GM23338 (cell line): Measurements from ENCODE around the gene SLC10A6.

Experiments used
- CTCF ChIP-seq, 2 experiments: fragments of 200-600 bp in 1 of 2; sonication (generic) in 1 of 2; conservative IDR thresholded peaks; 2 replicates each; pipeline versions ENCODE4 v1.5.1 to v1.6.1; 2016 to 2017; ENCODE audit warnings: antibody characterized with exemption in 2 of 2, low read depth in 2 of 2, mild to moderate bottlenecking in 2 of 2, moderate library complexity in 1 of 2
- EZH2 ChIP-seq: fragments of 200-600 bp; sonication (generic); IDR thresholded peaks from one replicate; pipeline ENCODE4 v1.8.0; 2017; ENCODE audit warnings: antibody characterized with exemption, mild to moderate bottlenecking, low read depth; ENCODE audit not compliant: unreplicated experiment
- EZH2phosphoT487 ChIP-seq: fragments of 200-600 bp; sonication (generic); IDR thresholded peaks from one replicate; pipeline ENCODE4 v1.8.1; 2018; ENCODE audit warnings: antibody characterized with exemption; ENCODE audit not compliant: unreplicated experiment
- JUNB ChIP-seq: IDR thresholded peaks from one replicate; pipeline ENCODE4 v1.6.1; 2016; ENCODE audit warnings: antibody characterized with exemption; ENCODE audit not compliant: unreplicated experiment
- REST ChIP-seq: IDR thresholded peaks from one replicate; pipeline ENCODE4 v1.6.1; 2018; ENCODE audit warnings: antibody characterized with exemption; ENCODE audit not compliant: unreplicated experiment
- ZNF114 ChIP-seq: fragments of 250-450 bp; sonication (Bioruptor Pico); IDR thresholded peaks from 2 replicates; pipeline ENCODE4 v1.5.0; 2020; ENCODE audit warnings: mild to moderate bottlenecking, moderate library complexity
- ZNF462 ChIP-seq: fragments of 250-450 bp; sonication (Bioruptor Pico); IDR thresholded peaks from 2 replicates; pipeline ENCODE4 v1.5.0; 2020; ENCODE audit warnings: mild to moderate bottlenecking, moderate library complexity
- TF ChIP-seq, protein P1 (sequence below): IDR thresholded peaks from 2 replicates; pipeline ENCODE4 v1.6.1; 2016; ENCODE audit warnings: antibody characterized with exemption

- TF ChIP-seq EZH2 = no peak
- TF ChIP-seq JUNB = no peak
- TF ChIP-seq ZNF462 (CRISPR knock-in tag) = no peak
- no peak for TF ChIP-seq CTCF (conservative IDR thresholded peaks at IDR 0.05; ENCODE audit: low read depth in 2 of 2)
- TF ChIP-seq, protein P1, sequence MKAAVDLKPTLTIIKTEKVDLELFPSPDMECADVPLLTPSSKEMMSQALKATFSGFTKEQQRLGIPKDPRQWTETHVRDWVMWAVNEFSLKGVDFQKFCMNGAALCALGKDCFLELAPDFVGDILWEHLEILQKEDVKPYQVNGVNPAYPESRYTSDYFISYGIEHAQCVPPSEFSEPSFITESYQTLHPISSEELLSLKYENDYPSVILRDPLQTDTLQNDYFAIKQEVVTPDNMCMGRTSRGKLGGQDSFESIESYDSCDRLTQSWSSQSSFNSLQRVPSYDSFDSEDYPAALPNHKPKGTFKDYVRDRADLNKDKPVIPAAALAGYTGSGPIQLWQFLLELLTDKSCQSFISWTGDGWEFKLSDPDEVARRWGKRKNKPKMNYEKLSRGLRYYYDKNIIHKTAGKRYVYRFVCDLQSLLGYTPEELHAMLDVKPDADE = no peak
- no peak for TF ChIP-seq ZNF114 (CRISPR knock-in tag)
- TF ChIP-seq EZH2phosphoT487 = no peak
- no peak for TF ChIP-seq REST
Observed at GRCh38 chr4:86855572-86855971, 6.4 kb upstream of the SLC10A6 start.
